ENCODE data around the gene MCM9. TPM values are rescaled to one million over a fixed set of nuclear protein-coding genes. Genes with fewer than 3 reads are reported as not detected.

Gene MCM9
- total and polyA plus RNA-seq, 2 of the 4 experiments (the other 2 are of a cell fraction), result 3.5 to 7.2 TPM

DNA sequence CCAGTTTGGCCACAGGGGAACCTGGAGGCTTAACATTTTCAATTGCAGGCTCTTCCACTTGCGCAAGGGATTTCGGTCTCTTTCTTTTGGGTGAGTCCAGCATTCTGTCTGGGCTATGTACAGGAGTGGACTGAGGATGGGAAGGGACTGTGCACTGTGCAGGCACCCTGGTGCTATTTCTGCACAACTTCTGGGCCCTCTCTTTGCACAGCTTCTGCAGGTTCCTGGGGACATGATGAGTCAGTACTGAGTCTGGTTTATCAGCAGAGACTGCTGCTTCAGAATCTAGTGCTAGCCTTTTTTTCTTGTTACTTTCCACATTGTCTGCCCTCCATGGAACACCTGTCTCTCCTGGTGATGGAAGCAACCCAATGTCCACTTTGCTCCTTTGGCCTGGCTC is 119.5 kb downstream of the MCM9 start:
- in situ Hi-C loops (cut with MboI; ENCODE audit: low sequenced_read_pairs) (no loop called here), dilution Hi-C loops (cut with HindIII; ENCODE audit: low sequenced_read_pairs, unreplicated experiment) (no loop called here), intact Hi-C loops (cut with micrococcal nuclease) (no loop called here)
- H3K79me1 ChIP-seq (ENCODE audit: low read depth in 1 of 2, low read length in 2 of 2), result no peaks in the 10 kb centered on the region
- H3K4me3 ChIP-seq (ENCODE audit: insufficient read depth, low read depth, low read length), result no peak overlapping the region
- no peak overlapping the region for H4K91ac ChIP-seq (ENCODE audit: insufficient read depth, low read depth, low read length)
- H4K5ac ChIP-seq (ENCODE audit: low read depth, low read length), result no peak overlapping the region
- no peak overlapping the region for H2BK5ac ChIP-seq (ENCODE audit: low read depth, low read length, poor library complexity, severe bottlenecking)
- CTCF ChIA-PET, result interaction anchor here (1.1 kb wide), 1 partner anchor 15 kb away, joined by 3 read pairs; no protein-coding TSS in a partner anchor
- no peak overlapping the region for H2AFZ ChIP-seq (replicated peaks; ENCODE audit: low read length, poor library complexity)
- H3K9me1 ChIP-seq (ENCODE audit: insufficient read depth, low read length), result no peaks in the 10 kb centered on the region; the same call in 1 of the 2 replicates
- no peak overlapping the region for H3K27ac ChIP-seq (ENCODE audit: insufficient read depth, low read length)
- POLR2A ChIA-PET (ENCODE audit: unreplicated experiment), result no interaction called here
- no peaks in the 10 kb centered on the region for H3K27me3 ChIP-seq (ENCODE audit: control insufficient read depth, insufficient read depth, low read length)
- TF ChIP-seq POLR2A (IDR thresholded peaks at IDR 0.05; ENCODE audit: low read depth, low read length) (no peak), MAZ (IDR thresholded peaks at IDR 0.05; ENCODE audit: borderline replicate concordance, low read depth, low read length) (no peak), MXI1 (IDR thresholded peaks at IDR 0.05; ENCODE audit: borderline replicate concordance, low read depth, low read length) (no peak), FOS (IDR thresholded peaks at IDR 0.05; ENCODE audit: low read depth, low read length) (no peak), MAFK (IDR thresholded peaks at IDR 0.05; ENCODE audit: low read depth, low read length) (no peak), RAD21 (IDR thresholded peaks at IDR 0.05; ENCODE audit: low read length) (no peak), NFE2L2 (IDR thresholded peaks at IDR 0.05; ENCODE audit: low read depth, low read length) (no peak), BHLHE40 (IDR thresholded peaks at IDR 0.05; ENCODE audit: low read depth, low read length) (no peak), RFX5 (IDR thresholded peaks at IDR 0.05; ENCODE audit: low read depth, low read length) (no peak), CHD1 (IDR thresholded peaks at IDR 0.05; ENCODE audit: low read depth, low read length) (no peak), CEBPB (IDR thresholded peaks at IDR 0.05; ENCODE audit: low read depth, low read length) (no peak), RCOR1 (IDR thresholded peaks at IDR 0.05; ENCODE audit: insufficient replicate concordance, low read length) (no peak), SMC3 (IDR thresholded peaks at IDR 0.05; ENCODE audit: low read depth, low read length) (no peak)
- TF ChIP-seq, protein P1, sequence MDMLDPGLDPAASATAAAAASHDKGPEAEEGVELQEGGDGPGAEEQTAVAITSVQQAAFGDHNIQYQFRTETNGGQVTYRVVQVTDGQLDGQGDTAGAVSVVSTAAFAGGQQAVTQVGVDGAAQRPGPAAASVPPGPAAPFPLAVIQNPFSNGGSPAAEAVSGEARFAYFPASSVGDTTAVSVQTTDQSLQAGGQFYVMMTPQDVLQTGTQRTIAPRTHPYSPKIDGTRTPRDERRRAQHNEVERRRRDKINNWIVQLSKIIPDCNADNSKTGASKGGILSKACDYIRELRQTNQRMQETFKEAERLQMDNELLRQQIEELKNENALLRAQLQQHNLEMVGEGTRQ (IDR thresholded peaks at IDR 0.05; ENCODE audit: low read depth, low read length), result no peak
- TF ChIP-seq, protein P2, sequence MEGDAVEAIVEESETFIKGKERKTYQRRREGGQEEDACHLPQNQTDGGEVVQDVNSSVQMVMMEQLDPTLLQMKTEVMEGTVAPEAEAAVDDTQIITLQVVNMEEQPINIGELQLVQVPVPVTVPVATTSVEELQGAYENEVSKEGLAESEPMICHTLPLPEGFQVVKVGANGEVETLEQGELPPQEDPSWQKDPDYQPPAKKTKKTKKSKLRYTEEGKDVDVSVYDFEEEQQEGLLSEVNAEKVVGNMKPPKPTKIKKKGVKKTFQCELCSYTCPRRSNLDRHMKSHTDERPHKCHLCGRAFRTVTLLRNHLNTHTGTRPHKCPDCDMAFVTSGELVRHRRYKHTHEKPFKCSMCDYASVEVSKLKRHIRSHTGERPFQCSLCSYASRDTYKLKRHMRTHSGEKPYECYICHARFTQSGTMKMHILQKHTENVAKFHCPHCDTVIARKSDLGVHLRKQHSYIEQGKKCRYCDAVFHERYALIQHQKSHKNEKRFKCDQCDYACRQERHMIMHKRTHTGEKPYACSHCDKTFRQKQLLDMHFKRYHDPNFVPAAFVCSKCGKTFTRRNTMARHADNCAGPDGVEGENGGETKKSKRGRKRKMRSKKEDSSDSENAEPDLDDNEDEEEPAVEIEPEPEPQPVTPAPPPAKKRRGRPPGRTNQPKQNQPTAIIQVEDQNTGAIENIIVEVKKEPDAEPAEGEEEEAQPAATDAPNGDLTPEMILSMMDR (conservative IDR thresholded peaks at IDR 0.05; ENCODE audit: low read depth, low read length), result no peak
- TF ChIP-seq, protein P3, sequence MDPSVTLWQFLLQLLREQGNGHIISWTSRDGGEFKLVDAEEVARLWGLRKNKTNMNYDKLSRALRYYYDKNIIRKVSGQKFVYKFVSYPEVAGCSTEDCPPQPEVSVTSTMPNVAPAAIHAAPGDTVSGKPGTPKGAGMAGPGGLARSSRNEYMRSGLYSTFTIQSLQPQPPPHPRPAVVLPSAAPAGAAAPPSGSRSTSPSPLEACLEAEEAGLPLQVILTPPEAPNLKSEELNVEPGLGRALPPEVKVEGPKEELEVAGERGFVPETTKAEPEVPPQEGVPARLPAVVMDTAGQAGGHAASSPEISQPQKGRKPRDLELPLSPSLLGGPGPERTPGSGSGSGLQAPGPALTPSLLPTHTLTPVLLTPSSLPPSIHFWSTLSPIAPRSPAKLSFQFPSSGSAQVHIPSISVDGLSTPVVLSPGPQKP (IDR thresholded peaks at IDR 0.05; ENCODE audit: borderline replicate concordance, low read depth, low read length), result no peak
- no peaks in the 10 kb centered on the region for H4K20me1 ChIP-seq (ENCODE audit: insufficient read depth, low read length)
- H2BK15ac ChIP-seq (ENCODE audit: low read depth, low read length), result no peak overlapping the region
- no peaks in the 10 kb centered on the region for H3K4me1 ChIP-seq (ENCODE audit: control insufficient read depth, insufficient read depth, low read length)
- no peak overlapping the region for H3K23ac ChIP-seq (ENCODE audit: low read depth, low read length)
- H3K56ac ChIP-seq (ENCODE audit: extremely low read depth, insufficient read depth, low read length), result no peak overlapping the region
- no peak overlapping the region for H2AK9ac ChIP-seq (replicated peaks; ENCODE audit: low read depth, low read length, poor library complexity)
- no peak overlapping the region for H2AK5ac ChIP-seq (ENCODE audit: low read depth, low read length)
- H3K4ac ChIP-seq (ENCODE audit: low read depth, low read length), result no peak overlapping the region
- no peak overlapping the region for H4K8ac ChIP-seq (ENCODE audit: low read depth in 2 of 2, low read length in 2 of 2)
- H3K36me3 ChIP-seq (ENCODE audit: control insufficient read depth, insufficient read depth, low read length), result peaks cover 5% of the 10 kb centered on the region
- WGBS, 2 experiments (ENCODE audit: extremely low coverage in 2 of 2, insufficient read length in 1 of 2), result no CpG with 5 or more reads among the region's 2 CpGs
- H2BK120ac ChIP-seq (ENCODE audit: low read depth, low read length), result no peak overlapping the region
- H3K18ac ChIP-seq (ENCODE audit: low read depth, low read length), result no peak overlapping the region
- BruUV-seq (replicated peaks), result no TSS peak
- no peaks in the 10 kb centered on the region for H3K9me3 ChIP-seq (ENCODE audit: control insufficient read depth, insufficient read depth, low read length)
- H3K4me2 ChIP-seq (ENCODE audit: low read depth, low read length), result no peak overlapping the region
- H2BK20ac ChIP-seq (ENCODE audit: low read depth, low read length), result no peak overlapping the region
- DNase-seq (no peak), ATAC-seq (ENCODE audit: low read depth) (no peak)
- no peak overlapping the region for H3K14ac ChIP-seq (replicated peaks; ENCODE audit: low read depth, low read length)
- H3K9ac ChIP-seq (ENCODE audit: low read depth, low read length), result no peak overlapping the region

Data from IMR-90 (cell line).